ENCODE measurements around the gene PKDREJ. TPM values are rescaled to one million over a fixed set of nuclear protein-coding genes. Genes with fewer than 3 reads are reported as not detected.

PKDREJ gene
- total RNA-seq, 1 experiment from 2014 or later = 0.04 TPM

DNA sequence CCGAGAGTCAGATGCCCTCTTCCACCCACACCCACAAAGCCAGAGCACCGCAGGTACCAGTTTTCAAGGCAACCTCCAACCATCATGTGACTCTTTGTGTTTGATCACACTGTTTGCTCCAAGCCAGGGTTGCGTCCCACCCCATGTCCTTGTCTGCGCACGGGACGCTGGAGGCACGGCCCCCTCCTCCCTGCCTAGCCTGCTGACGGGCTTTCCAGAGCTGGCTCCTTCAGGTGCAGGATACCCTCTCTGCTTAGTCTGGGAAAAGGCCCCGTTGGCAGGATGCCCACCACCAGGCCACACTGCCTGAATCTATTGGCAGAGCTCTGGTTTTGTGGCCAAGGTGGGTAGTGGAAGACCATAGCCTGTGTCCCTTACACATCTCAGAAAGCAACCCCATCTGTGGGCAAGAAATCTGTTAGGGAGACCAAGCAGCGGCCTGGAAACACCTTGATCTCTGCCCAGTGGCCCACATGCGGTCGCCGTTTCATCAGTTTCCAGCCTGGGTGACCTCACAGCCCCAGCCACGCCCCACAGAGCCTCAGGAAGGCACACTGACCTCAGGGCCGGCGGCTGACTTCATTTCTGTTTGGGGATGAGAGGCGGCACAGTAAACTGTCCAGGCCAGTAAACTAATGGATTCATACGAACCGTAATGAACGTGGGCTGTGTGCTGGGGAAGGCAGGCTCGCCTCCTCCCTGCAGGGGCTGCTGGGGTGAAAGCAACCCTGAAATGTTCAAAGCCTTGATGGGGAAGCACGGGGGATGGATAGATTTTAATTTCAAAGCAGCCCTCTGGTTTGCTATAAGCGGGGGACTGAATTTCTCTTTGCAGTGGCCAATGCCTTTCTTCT is 38.9 kb downstream of the PKDREJ start:
- Histone ChIP-seq H3K56ac (ENCODE audit: insufficient read length, low read depth, low read length) (no peak overlapping the region), H4K5ac (ENCODE audit: insufficient read length, low read depth, low read length) (no peak overlapping the region), H3K27me3 (ENCODE audit: insufficient read depth, low read length) (no peaks in the 10 kb centered on the region), H2BK5ac (ENCODE audit: insufficient read length, low read length) (no peak overlapping the region), H3K79me1 (ENCODE audit: insufficient read depth, low read depth, low read length, poor library complexity, severe bottlenecking) (no peaks in the 10 kb centered on the region), H3K4me2 (ENCODE audit: insufficient read depth, insufficient read length, low read length) (no peak overlapping the region), H3K23ac (ENCODE audit: insufficient read length, low read depth, low read length) (no peak overlapping the region), H3K23me2 (ENCODE audit: insufficient read length, low read depth, low read length, poor library complexity, severe bottlenecking) (no peaks in the 10 kb centered on the region), H2BK120ac (ENCODE audit: low read depth, low read length, poor library complexity, severe bottlenecking) (no peak overlapping the region), H3T11ph (ENCODE audit: low read length) (no peak overlapping the region), H2BK12ac (ENCODE audit: insufficient read length, low read depth, low read length) (no peak overlapping the region), H3K18ac (ENCODE audit: insufficient read length, low read depth, low read length) (no peak overlapping the region), H4K91ac (ENCODE audit: insufficient read length, low read depth, low read length) (no peak overlapping the region), H2BK20ac (ENCODE audit: low read depth, low read length, poor library complexity, severe bottlenecking) (no peak overlapping the region), H2BK15ac (ENCODE audit: low read depth, low read length) (no peak overlapping the region), H2AFZ (ENCODE audit: low read length) (no peak overlapping the region), H3K27ac (ENCODE audit: insufficient read length, low read depth, low read length) (no peak overlapping the region), H4K8ac (replicated peaks; ENCODE audit: insufficient read length, low read depth, low read length) (no peak overlapping the region), H2AK5ac (ENCODE audit: insufficient read length, low read length) (no peak overlapping the region), H3K4me1 (ENCODE audit: insufficient read depth, low read length) (no peaks in the 10 kb centered on the region), H3K14ac (ENCODE audit: insufficient read depth, low read length) (no peak overlapping the region), H3K4ac (ENCODE audit: low read depth, low read length) (no peak overlapping the region), H3K79me2 (ENCODE audit: insufficient read depth, low read length) (no peaks in the 10 kb centered on the region), H3K9ac (ENCODE audit: extremely low read depth, insufficient read length, low read length) (no peak overlapping the region), H3K9me3 (ENCODE audit: control insufficient read depth, low read depth, low read length) (no peaks in the 10 kb centered on the region), H4K20me1 (ENCODE audit: control insufficient read depth, insufficient read depth, insufficient read length) (no peaks in the 10 kb centered on the region)
- H3K27ac Mint-ChIP-seq = peak overlapping the region in 1 of 3 experiments; percentile 69; a peak in 2 of 7 replicates
- H3K4me1 Mint-ChIP-seq = peaks cover 5 to 14% of the 10 kb centered on the region in 2 experiments
- H3K27me3 Mint-ChIP-seq (ENCODE audit: low read depth) = no peaks in the 10 kb centered on the region
- no CpG with 5 or more reads among the region's 23 CpGs for WGBS (ENCODE audit: extremely low coverage, insufficient read length, low lambda C conversion rate)
- H3K36me3 Mint-ChIP-seq (ENCODE audit: insufficient read depth in 1 of 3, low read depth in 3 of 3) = peaks cover 0 to 12% (median 0%) of the 10 kb centered on the region in 3 experiments; a peak in 2 of 7 replicates
- H3K9me3 Mint-ChIP-seq = no peaks in the 10 kb centered on the region; a peak in 2 of 5 replicates
- H3K4me3 Mint-ChIP-seq = no peak overlapping the region; a peak in 1 of 5 replicates
- no peak for DNase-seq
- no peak for TF ChIP-seq CTCF (conservative IDR thresholded peaks at IDR 0.05)

All from H9 (cell line).